ENCODE results near the gene PRPSAP2.

- TF ChIP-seq CTCF (IDR thresholded peaks at IDR 0.05; ENCODE audit: low read depth, low read length, poor library complexity, severe bottlenecking) (no peak), EZH2phosphoT487 (IDR thresholded peaks at IDR 0.05; ENCODE audit: borderline replicate concordance, low read length) (no peak)
Measured at GRCh38 chr17:18896146-18896545, 38.2 kb downstream of the PRPSAP2 start.

All from DOHH2 (cell line).